ENCODE results near the gene TSPAN17.

DNA sequence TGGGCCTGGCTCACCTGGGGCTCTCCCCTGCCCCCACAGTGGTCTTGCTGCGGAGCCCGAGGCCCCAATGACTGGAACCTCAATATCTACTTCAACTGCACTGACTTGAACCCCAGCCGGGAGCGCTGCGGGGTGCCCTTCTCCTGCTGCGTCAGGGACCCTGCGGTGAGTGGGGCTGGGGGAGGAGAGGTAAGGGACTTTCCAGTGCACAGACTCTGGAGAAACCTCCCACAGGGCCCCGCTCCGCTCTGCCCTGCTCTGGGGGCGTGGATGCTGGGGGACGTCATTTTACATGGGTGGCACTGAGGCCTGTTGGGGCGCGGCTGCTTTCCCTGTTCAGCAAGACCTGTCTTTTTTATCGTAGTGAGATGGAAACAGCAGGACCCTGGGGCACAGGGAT lies 7.6 kb downstream of the TSPAN17 start:
- TF ChIP-seq, protein P1, sequence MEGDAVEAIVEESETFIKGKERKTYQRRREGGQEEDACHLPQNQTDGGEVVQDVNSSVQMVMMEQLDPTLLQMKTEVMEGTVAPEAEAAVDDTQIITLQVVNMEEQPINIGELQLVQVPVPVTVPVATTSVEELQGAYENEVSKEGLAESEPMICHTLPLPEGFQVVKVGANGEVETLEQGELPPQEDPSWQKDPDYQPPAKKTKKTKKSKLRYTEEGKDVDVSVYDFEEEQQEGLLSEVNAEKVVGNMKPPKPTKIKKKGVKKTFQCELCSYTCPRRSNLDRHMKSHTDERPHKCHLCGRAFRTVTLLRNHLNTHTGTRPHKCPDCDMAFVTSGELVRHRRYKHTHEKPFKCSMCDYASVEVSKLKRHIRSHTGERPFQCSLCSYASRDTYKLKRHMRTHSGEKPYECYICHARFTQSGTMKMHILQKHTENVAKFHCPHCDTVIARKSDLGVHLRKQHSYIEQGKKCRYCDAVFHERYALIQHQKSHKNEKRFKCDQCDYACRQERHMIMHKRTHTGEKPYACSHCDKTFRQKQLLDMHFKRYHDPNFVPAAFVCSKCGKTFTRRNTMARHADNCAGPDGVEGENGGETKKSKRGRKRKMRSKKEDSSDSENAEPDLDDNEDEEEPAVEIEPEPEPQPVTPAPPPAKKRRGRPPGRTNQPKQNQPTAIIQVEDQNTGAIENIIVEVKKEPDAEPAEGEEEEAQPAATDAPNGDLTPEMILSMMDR (IDR thresholded peaks at IDR 0.05), result no peak
- no peak for TF ChIP-seq POLR2A (IDR thresholded peaks at IDR 0.05)
